HG03280 (cell line): ENCODE results near the gene C11orf87.

Experiments
- ATAC-seq: cut with Tn5 transposase; IDR thresholded peaks from one replicate; pipeline ENCODE4 v1.9.1; 2021; ENCODE audit warnings: mild to moderate bottlenecking, moderate library complexity; ENCODE audit not compliant: unreplicated experiment

Gene C11orf87

GRCh38 chr11:109421981-109422869 is at the start of gene C11orf87:
Gene C11orf87 (plus strand): TSS chr11:109422190. CDS start chr11:109423634, 1,444 bp downstream.
- no peak for ATAC-seq

DNA sequence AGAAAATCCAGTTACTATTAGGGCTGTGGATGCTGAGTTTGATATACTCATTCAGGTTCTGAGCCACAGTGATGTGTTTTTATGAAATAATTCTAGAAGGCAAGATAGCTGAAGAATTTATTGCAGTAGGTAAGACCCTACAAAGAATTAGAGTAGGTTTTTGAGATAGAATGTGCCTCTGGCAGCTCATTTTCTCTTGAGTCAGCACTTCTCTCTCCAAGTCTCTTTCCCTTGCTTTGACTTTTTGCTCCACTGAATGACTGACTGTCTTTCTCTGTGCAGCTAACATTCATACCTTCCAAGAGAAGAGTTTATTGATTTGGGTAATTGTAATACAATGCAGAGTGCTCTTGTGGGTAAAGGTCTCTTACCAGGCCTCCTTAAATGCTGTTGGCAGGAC is 48.0 kb upstream of the C11orf87 start:
- ATAC-seq, result no peak

DNA sequence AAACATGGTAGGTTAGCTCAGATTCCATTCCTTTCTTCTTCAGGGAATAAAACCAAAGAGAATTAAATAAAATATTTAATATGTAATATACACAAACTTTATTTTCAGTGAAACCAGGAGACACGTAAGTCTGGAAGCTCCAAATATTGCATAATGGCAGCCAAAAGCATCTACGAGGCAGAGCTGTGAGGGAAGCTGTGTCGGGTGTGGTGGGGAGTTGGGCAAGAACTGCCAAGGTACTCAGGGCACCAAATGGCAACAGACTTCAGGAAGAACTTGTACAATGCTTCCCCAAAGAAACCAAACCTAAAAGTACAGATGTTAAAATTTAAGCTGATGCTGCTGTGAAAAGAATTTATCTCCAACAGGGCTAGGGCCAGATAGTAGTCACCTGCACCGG is 47.5 kb upstream of the C11orf87 start:
- ATAC-seq, result no peak

GRCh38 chr11:109377039-109377742 is 44.8 kb upstream of the C11orf87 start:
- ATAC-seq, result no peak

GRCh38 chr11:109378034-109378433 is 44.0 kb upstream of the C11orf87 start:
- no peak for ATAC-seq

GRCh38 chr11:109383306-109383705 is 38.7 kb upstream of the C11orf87 start:
- no peak for ATAC-seq

DNA sequence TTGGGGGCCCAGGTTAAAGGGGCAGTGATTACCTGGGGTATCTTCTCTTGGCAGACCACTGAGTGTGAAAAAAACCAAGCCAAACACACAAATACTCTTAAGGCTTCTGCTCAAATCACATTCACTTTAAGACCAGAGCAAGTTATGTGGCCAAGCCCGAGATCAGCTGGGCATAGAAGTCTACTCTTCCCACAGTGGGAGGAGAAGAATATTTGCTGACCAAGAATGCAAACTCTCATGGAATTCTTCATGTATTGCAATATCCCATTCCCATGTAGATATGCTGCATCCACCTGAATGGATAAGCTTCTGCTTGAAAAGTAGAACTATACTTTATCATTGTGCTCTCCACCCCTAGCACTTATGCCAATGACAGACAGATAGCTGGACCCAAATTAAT is 37.1 kb upstream of the C11orf87 start:
- no peak for ATAC-seq

DNA sequence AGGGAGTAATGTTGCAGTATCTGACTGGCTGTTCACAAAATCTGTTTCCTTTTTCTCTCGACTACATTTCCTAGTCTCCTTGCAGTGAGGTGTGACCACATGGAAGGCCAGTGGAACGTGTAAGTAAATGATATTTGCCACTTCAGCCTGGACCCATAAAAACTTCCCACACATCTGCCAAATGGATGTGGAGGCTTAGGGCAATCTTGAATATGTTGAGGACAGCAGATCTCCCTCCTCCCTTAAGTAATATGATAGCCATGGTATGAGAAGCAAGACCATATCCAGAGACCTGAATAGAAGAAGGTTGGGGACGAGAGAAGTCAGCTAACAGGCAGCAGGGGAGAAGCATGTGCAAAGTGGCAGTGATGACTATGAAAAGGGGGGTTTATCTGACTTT is 33.0 kb upstream of the C11orf87 start:
- no peak for ATAC-seq

GRCh38 chr11:109390752-109391151 is 31.2 kb upstream of the C11orf87 start:
- ATAC-seq, result no peak

GRCh38 chr11:109401545-109401944 is 20.4 kb upstream of the C11orf87 start:
- no peak for ATAC-seq

DNA sequence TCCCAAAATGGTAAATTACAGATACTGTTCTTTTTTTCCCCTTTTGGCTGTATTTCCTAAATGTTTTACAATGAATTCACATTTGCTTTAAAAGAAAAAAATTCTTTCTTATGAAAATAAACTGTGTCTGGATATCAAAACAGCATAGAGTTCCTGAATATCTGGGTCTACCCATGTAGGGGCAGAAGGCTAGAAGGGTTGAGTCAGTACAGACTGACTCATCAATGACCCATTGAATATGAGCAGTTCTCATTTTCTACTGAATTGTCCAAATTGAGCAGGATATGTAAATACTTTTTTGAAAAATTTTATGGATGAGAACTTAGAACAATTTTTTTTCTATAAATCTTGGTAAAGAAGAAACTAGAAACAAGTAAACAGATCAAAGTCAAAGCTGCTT is 16.3 kb upstream of the C11orf87 start:
- ATAC-seq, result no peak

DNA sequence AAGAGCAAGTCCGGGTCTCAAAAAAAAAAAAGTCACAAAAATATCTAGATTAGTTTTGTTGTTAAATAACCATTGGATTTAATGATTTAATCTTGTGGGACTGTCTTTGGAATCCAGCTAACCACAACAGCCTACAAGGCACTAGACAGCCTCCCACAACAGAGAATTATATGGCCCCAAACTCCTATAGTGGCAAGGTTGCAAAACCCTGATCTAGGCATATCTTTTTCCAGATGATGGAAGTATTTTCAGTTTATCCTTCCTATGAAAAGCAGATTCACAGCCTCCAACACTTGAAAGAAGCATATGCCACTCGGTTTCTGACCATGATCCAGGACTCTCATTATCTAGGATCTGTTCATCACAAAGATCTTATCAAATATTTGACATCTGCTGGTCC is 5.4 kb upstream of the C11orf87 start:
- no peak for ATAC-seq

DNA sequence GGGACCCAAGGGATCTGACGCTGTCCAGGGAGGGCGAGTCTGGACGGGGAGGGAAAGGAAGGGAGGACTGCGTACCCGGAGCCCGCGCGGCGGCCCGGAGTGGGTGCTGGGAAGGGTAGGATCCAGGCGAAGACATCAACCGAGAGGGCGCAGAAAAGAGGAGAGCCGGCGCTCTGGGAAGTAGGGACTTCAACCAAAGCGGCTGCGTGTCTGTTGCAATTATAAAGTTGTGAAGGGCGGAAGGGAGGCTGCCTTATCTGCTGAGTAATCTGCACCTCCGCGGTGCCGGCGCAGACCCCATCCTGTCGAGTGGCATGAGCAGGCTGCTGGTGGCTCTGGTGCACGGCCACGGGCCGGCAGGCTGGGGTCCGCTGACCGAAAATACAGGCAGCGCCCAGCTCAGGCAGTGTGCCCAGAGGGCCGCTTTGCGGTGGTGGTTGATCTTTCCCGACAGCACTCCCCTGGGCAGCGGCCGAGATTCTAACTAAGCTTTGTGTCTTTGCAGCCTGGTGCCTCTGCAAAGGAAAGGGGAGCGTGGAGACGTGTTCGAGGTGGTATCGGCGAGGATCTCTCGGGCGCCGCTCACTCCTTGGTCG is 978 bp downstream of the C11orf87 start:
- no peak for ATAC-seq

DNA sequence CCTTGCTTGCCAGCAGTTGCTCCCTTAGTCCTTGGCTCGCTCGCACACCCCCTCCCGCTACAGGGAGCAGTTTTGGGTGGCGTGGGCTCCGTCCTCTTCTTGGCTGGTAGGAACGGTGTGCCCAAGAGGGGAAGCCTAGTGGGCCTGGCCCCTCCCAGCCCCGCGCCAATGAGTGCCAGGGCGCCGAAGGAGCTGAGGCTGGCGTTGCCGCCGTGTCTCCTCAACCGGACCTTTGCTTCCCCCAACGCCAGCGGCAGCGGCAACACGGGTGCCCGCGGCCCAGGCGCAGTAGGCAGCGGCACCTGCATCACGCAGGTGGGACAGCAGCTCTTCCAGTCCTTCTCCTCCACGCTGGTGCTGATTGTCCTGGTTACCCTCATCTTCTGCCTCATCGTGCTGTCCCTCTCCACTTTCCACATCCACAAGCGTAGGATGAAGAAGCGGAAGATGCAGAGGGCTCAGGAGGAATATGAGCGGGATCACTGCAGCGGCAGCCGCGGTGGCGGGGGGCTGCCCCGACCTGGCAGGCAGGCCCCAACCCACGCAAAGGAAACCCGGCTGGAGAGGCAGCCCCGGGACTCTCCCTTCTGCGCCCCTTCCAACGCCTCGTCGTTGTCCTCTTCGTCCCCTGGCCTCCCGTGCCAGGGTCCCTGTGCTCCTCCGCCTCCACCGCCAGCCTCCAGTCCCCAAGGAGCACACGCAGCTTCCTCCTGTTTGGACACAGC is 1.6 kb downstream of the C11orf87 start:
- no peak for ATAC-seq

DNA sequence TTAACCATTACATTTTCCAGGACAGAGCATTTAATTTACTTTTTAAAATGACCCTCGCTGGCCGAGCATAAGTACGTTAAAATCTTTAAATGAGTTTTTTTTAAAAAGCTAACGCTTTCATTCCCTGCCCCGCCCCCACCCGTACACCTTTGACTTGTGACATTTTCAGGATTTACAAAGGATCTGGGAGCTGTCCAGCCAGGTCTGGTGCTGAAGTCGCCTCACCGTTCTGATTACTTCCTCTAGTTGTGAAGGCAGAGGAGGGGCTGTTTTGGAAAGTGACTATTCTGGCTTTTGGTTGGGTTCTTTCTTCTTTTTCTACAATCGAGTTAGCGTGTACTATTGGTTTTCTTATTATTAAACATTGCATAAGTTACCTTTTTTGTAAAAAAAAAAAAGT is 2.9 kb downstream of the C11orf87 start:
- ATAC-seq, result no peak

DNA sequence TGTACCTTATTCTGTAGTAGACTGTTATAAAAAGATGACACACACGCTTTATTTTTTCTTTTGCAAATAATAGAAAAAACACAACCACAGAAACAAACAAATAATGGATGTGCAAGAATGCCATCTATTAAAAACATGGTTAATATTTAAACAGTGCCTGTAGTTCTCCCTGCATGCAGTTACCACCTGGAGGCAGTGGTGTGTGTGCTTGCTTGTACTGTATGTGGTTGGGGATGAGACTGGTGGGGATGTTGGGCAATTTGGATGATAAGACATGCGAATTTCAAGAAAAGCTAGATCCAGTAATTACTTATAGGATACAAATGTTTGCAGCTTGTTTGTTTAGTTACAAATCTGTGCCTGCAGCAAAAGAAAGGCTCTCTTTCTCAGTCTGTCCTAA is 3.6 kb downstream of the C11orf87 start:
- ATAC-seq, result no peak

GRCh38 chr11:109426442-109427240 is 4.7 kb downstream of the C11orf87 start:
- ATAC-seq, result no peak

DNA sequence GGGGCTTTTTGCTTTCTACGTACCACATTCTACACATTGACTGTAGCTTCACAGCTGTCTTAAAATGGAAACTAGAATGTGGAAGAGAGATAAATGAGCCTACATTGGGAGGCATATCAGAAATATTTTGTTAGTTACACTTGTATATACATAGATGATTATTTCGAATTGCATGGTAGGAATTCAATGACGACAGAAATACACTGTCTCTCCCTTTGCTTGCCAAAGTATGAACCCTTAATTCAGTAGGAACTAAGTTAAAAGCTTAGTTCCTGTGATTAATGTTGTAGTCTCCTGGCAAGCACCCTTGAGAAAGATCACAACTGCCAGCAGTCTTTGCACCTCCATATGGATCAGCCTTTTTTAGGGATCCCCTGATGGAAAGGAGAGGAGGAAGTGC is 10.1 kb downstream of the C11orf87 start:
- no peak for ATAC-seq

DNA sequence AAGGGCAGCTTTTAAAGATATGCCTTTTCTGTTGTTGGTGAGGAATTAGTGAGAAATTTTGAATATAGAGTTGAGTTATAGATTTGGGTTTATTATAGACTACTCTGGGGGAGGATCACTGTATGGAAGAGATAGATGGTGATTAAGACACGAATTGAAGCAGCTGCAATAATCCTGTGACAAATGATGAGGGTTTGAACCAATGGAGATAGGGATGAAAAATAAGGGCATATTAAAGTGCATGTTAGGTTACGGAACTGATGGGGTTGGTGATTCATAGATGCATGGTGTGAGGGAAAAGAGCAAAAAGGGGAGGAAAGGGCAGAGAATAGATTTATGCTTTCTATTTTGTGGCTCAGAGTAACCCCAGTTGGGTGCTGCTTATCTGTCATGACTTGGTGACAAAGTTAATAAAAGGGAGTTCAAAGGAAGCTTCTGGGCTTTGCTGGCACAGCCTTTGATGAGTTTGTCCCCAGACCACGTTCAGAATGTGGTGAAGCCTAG is 11.8 kb downstream of the C11orf87 start:
- ATAC-seq, result no peak

DNA sequence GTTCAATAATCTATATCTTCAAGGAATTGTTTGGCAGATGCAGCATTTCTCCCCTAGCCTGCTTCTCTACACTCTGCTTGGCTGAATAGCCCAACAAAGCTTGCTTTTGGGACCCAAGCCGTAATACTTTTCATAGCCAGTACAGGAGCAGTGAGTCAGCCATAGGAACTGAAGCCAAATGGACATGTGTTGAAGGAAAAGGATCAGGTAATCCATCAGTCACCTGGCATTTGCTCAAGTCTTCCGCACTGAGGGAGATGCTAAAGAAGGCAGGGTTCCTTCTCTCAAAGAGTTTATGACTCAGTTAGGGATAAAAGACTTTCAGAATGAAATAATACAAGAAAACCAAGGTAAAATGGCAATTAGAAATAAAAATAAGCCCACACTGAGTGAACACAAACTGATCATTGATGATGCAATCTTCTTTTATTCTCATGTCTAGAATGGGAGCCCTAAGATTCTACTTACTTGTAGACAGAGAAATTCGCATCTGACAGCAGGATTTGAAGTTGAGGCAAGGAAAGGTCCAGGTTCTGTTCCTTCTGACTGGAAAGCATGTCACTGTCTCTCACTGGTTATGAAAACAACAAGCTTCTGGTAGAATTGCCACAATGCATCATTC is 13.2 kb downstream of the C11orf87 start:
- ATAC-seq, result no peak
